B cell (primary cell): ENCODE measurements around the gene RIMBP2. TPM values are rescaled to one million over a fixed set of nuclear protein-coding genes. Genes with fewer than 3 reads are reported as not detected.

Experiments
- ATAC-seq: fragments of 200-7000 bp; cut with Tn5 transposase; one replicate; pipeline ENCODE4 v1.10.0; 2021; ENCODE audit warnings: low read depth, mild to moderate bottlenecking, moderate number of reproducible peaks, moderate library complexity
- CTCF ChIA-PET: fragments of 350-600 bp; sonication (Branson Sonifier 250); formaldehyde crosslinking; loops from one replicate; lab custom pipeline; 2021; ENCODE audit warnings: antibody characterized with exemption, inconsistent platforms; lab: Charles Lee
- POLR2A ChIA-PET: fragments of 350-600 bp; sonication (Branson Sonifier 250); formaldehyde crosslinking; loops from one replicate; lab custom pipeline; 2021; ENCODE audit warnings: antibody characterized with exemption; lab: Charles Lee
- DNase-seq: peaks from one replicate; pipeline ENCODE4 v3.0.0; 2013
- H2AFZ ChIP-seq: 2 replicates; pipeline ENCODE4 v1.6.1; 2012; ENCODE audit warnings: mild to moderate bottlenecking, low read depth, low read length; ENCODE audit not compliant: insufficient read depth, poor library complexity, severe bottlenecking
- H3K27ac ChIP-seq, 2 donors: 1 replicate in 1 of 2; 2 replicates in 1 of 2; pipeline ENCODE4 v1.5.1; 2012 to 2013; ENCODE audit warnings: low read length in 2 of 2, mild to moderate bottlenecking in 2 of 2, moderate library complexity in 1 of 2
- H3K27me3 ChIP-seq, 4 experiments: fragments of 200-600 bp in 1 of 4; sonication (generic) in 1 of 4; replicated peaks in 1 of 4; 1 replicate in 2 of 4; 2 replicates in 2 of 4; pipeline versions ENCODE4 v1.6.1 to v1.7.0; 2013 to 2016; ENCODE audit warnings: low read length in 3 of 4, mild to moderate bottlenecking in 2 of 4, mixed read lengths in 1 of 4, moderate library complexity in 1 of 4; ENCODE audit not compliant: insufficient read depth in 4 of 4, control insufficient read depth in 3 of 4; ENCODE audit errors: control extremely low read depth in 1 of 4
- H3K36me3 ChIP-seq, 2 experiments: replicated peaks in 1 of 2; 1 replicate in 1 of 2; 2 replicates in 1 of 2; pipeline versions ENCODE4 v1.6.1 to v1.7.1; 2013; ENCODE audit warnings: low read length in 1 of 2; ENCODE audit not compliant: insufficient read depth in 2 of 2, control insufficient read depth in 1 of 2; ENCODE audit errors: control extremely low read depth in 1 of 2, extremely low read depth in 1 of 2
- H3K4me1 ChIP-seq, 2 donors: fragments of 200-600 bp in 1 of 2; sonication (generic) in 1 of 2; 1 replicate in 1 of 2; 2 replicates in 1 of 2; pipeline versions ENCODE4 v1.5.1 to v1.6.1; 2013 to 2017; ENCODE audit warnings: low read length in 2 of 2; ENCODE audit not compliant: control insufficient read depth in 2 of 2, insufficient read depth in 2 of 2
- H3K4me2 ChIP-seq: replicated peaks from 2 replicates; pipeline ENCODE3; 2012; ENCODE audit warnings: mild to moderate bottlenecking, low read depth, low read length; ENCODE audit not compliant: poor library complexity, severe bottlenecking
- H3K4me3 ChIP-seq, 5 experiments: fragments of 200-600 bp in 1 of 5; sonication (generic) in 1 of 5; 1 replicate in 3 of 5; 2 replicates in 2 of 5; pipeline versions ENCODE4 v1.5.1 to v1.7.0; 2011 to 2016; ENCODE audit warnings: low read length in 4 of 5, mild to moderate bottlenecking in 4 of 5, low read depth in 2 of 5, control low read depth in 1 of 5, moderate library complexity in 1 of 5; ENCODE audit not compliant: insufficient read depth in 1 of 5; ENCODE audit errors: control extremely low read depth in 1 of 5, extremely low read depth in 1 of 5
- H3K79me2 ChIP-seq: fragments of 200-600 bp; sonication (generic); one replicate; pipeline ENCODE4 v1.6.0; 2016; ENCODE audit warnings: low read length; ENCODE audit not compliant: control insufficient read depth, insufficient read depth
- H3K9ac ChIP-seq: fragments of 200-600 bp; sonication (generic); 2 replicates; pipeline ENCODE4 v1.6.1; 2017; ENCODE audit warnings: mild to moderate bottlenecking, low read length, moderate library complexity
- H3K9me3 ChIP-seq, 3 donors: one replicate each; pipeline versions ENCODE4 v1.6.1 to v1.7.1; 2013; ENCODE audit warnings: low read length in 2 of 3; ENCODE audit not compliant: control insufficient read depth in 2 of 3, insufficient read depth in 1 of 3; ENCODE audit errors: control extremely low read depth in 1 of 3
- H4K20me1 ChIP-seq: 2 replicates; pipeline ENCODE4 v1.6.0; 2012; ENCODE audit warnings: mild to moderate bottlenecking, low read length; ENCODE audit not compliant: insufficient read depth, control insufficient read depth, poor library complexity, severe bottlenecking
- H3K27ac Mint-ChIP-seq: one replicate; pipeline ENCODE4 v1.8.0; 2021; ENCODE audit warnings: mixed read lengths
- H3K27me3 Mint-ChIP-seq: one replicate; pipeline ENCODE4 v1.8.0; 2021; ENCODE audit warnings: mixed read lengths
- H3K4me1 Mint-ChIP-seq: one replicate; pipeline ENCODE4 v1.8.0; 2021; ENCODE audit warnings: mixed read lengths
- H3K4me3 Mint-ChIP-seq: one replicate; pipeline ENCODE4 v1.8.0; 2021; ENCODE audit warnings: mixed read lengths
- H3K9me3 Mint-ChIP-seq: one replicate; pipeline ENCODE4 v1.8.0; 2022; ENCODE audit warnings: mixed read lengths; ENCODE audit not compliant: insufficient read depth
- EZH2 ChIP-seq: IDR thresholded peaks from 2 replicates; pipeline ENCODE4 v1.6.1; 2012; ENCODE audit warnings: borderline replicate concordance, low read depth, mild to moderate bottlenecking, moderate library complexity, low read length; ENCODE audit not compliant: insufficient read depth, poor library complexity, severe bottlenecking
- WGBS: methylation state at CpG from one replicate; pipeline ENCODE4 v1.1.5; 2013; ENCODE audit warnings: missing lambda C conversion rate; ENCODE audit not compliant: insufficient coverage; 5-methylcytosine and 5-hydroxymethylcytosine counted together
- intact Hi-C: fragments of 100-400 bp; cut with micrococcal nuclease; formaldehyde crosslinking; loops from one replicate; pipeline ENCODE4 v1.10.0; 2022
- polyA plus RNA-seq: library from polyadenylated mRNA; depleted of rRNA; stranded (reverse); fragments of >200 nt; gene quantifications from 2 replicates; pipeline ENCODE4 v1.2.3, GENCODE V29; 2012
- total RNA-seq, 2 donors: library from RNA; stranded (reverse); fragments of 120-200 nt in 1 of 2; gene quantifications; 1 replicate in 1 of 2; 2 replicates in 1 of 2; pipeline versions ENCODE4 v1.2.3 to v1.2.4, GENCODE V29; 2013 to 2022
- TF ChIP-seq, protein P1 (sequence below): fragments of 200-600 bp; IDR thresholded peaks from one replicate; pipeline ENCODE4 v1.8.0; 2022; ENCODE audit warnings: antibody characterized with exemption, mild to moderate bottlenecking

The RIMBP2 gene
- total and polyA plus RNA-seq, 2 donors (not counting 1 experiment from before 2014, with no cell fraction given): not detected

GRCh38 chr12:130744274-130744673 is 28.2 kb upstream of the RIMBP2 start:
- Histone ChIP-seq H3K79me2 (no peaks in the 10 kb centered on the region), H3K27me3 (peaks cover 0 to 5% (median 2%) of the 10 kb centered on the region in 4 experiments), H3K9ac (no peak overlapping the region), H2AFZ (no peak overlapping the region), H4K20me1 (no peaks in the 10 kb centered on the region), H3K9me3 (peaks cover 0 to 18% (median 0%) of the 10 kb centered on the region in 3 donors), H3K4me3 (no peak overlapping the region), H3K4me1 (peaks cover 0 to 3% of the 10 kb centered on the region in 2 donors), H3K27ac (no peak overlapping the region), H3K4me2 (no peak overlapping the region), H3K36me3 (no peaks in the 10 kb centered on the region)
- intact Hi-C loops: no loop called here
- Mint-ChIP-seq H3K4me1 (peaks cover 3% of the 10 kb centered on the region), H3K27me3 (peaks cover 18% of the 10 kb centered on the region), H3K4me3 (no peak overlapping the region), H3K27ac (no peak overlapping the region), H3K9me3 (peaks cover 8% of the 10 kb centered on the region)
- ChIA-PET CTCF (no interaction called here), POLR2A (no interaction called here)
- 91% methylated on average over 5 of the region's 5 CpGs for WGBS
- DNase-seq (no peak), ATAC-seq (no peak)
- TF ChIP-seq EZH2: no peak
- TF ChIP-seq, protein P1, sequence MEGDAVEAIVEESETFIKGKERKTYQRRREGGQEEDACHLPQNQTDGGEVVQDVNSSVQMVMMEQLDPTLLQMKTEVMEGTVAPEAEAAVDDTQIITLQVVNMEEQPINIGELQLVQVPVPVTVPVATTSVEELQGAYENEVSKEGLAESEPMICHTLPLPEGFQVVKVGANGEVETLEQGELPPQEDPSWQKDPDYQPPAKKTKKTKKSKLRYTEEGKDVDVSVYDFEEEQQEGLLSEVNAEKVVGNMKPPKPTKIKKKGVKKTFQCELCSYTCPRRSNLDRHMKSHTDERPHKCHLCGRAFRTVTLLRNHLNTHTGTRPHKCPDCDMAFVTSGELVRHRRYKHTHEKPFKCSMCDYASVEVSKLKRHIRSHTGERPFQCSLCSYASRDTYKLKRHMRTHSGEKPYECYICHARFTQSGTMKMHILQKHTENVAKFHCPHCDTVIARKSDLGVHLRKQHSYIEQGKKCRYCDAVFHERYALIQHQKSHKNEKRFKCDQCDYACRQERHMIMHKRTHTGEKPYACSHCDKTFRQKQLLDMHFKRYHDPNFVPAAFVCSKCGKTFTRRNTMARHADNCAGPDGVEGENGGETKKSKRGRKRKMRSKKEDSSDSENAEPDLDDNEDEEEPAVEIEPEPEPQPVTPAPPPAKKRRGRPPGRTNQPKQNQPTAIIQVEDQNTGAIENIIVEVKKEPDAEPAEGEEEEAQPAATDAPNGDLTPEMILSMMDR: no peak

GRCh38 chr12:130743606-130744005 is 27.5 kb upstream of the RIMBP2 start:
- Histone ChIP-seq H3K27me3 (peaks cover 0 to 7% (median 2%) of the 10 kb centered on the region in 4 experiments), H3K9ac (no peak overlapping the region), H3K9me3 (peaks cover 0 to 25% (median 1%) of the 10 kb centered on the region in 3 donors), H3K4me2 (no peak overlapping the region), H3K4me1 (peaks cover 0 to 3% of the 10 kb centered on the region in 2 donors), H3K4me3 (no peak overlapping the region), H3K36me3 (no peaks in the 10 kb centered on the region), H3K79me2 (no peaks in the 10 kb centered on the region), H2AFZ (no peak overlapping the region), H4K20me1 (no peaks in the 10 kb centered on the region), H3K27ac (no peak overlapping the region)
- CTCF ChIA-PET: no interaction called here
- TF ChIP-seq EZH2: no peak
- TF ChIP-seq, protein P1: no peak
- Mint-ChIP-seq H3K4me3 (no peak overlapping the region), H3K27ac (no peak overlapping the region), H3K27me3 (peaks cover 18% of the 10 kb centered on the region), H3K4me1 (peaks cover 3% of the 10 kb centered on the region), H3K9me3 (peaks cover 8% of the 10 kb centered on the region)
- 81% methylated on average over 2 of the region's 5 CpGs for WGBS
- intact Hi-C loops: no loop called here
- DNase-seq (no peak), ATAC-seq (no peak)
- POLR2A ChIA-PET: no interaction called here
